ENCODE results near the gene LRRC27.

Gene LRRC27

DNA sequence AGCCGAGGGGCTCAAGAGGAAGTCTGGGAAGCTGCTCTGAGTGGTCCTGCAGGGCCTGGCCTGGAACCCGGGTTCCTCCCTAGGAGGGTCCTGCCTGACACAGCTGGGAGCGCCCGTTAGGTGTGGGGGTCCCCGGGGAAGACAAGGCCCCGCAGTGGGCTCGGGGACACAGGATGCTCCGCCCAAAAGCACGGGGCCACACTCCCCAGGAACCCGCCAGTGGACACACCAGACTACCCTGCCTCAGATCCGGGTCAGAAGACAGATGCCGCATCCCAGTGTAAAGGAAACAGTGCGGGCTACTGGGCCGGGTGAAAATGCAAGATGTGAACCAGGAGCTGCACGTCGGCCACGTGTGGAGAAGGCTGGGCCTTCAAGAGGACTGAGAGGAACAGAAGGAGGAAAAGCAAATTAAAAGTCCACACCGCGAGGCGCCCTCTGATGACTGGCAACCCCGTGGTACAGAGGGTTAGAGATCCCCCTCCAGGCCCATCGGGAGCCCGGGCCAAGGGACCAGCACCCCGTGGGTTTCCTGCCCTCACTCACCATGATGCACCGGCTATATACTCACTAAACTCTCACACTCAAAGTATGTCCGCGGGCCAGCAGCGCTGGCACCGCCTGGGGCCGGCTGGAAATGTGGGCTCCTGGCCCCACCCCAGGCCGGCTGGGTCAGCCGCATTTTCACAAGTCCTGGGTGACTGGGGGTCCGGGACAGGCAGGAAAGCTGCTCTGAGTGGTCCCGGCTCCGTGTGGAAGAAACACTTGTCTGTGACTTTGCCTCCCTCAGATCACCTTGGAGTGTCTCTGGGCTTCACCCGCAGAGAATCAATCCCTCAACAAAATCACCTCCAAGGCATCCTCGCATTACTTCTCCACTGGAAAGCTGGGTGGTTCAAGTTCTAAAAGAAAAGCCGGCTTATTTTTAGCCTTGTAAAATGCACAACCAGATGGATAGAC is 30.3 kb upstream of the LRRC27 start:
- no peak for DNase-seq (ENCODE audit: low spot score)

DNA sequence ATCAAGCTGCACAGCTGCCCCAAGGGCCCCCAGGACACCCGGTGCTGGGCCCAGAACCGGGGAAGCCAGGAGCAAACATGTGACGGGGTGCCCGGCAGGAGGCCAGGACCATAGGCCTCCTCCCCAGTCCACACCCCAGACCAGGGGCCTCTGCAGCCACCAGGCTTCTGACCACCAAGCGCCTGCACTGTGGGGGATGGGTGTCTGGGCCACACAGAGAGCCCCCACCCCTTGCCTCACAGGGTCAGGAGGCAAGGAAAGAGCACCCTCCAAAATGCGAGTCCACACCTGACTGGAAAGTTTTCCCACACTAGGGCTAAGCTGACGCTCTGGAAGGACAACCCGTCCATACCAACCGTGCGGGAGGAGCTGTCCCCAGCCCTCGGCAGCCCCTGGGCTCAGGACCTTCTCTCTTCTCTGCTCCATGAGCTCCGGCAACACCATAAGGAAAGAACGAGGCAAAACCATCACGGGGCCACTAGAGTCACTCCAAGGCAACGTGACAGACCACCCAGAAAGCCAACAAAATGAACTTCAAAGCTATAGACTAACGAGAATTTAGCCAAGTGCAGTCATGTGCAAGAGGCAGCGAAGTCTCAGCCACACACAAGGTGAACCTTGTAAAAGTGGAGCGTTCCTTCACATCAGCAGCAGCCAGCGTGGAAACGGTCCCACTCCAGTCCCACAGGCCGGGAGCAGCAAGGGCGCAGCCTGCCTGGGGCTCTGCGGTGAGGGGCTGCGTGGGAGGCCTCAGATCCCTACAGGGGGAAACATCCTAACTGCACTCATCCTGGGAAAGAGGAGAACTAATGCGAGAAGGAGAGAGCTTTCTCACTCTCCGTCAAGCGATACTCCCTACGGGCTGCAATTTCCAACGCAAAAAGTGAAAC is 29.3 kb upstream of the LRRC27 start:
- no peak for DNase-seq (ENCODE audit: low spot score)

DNA sequence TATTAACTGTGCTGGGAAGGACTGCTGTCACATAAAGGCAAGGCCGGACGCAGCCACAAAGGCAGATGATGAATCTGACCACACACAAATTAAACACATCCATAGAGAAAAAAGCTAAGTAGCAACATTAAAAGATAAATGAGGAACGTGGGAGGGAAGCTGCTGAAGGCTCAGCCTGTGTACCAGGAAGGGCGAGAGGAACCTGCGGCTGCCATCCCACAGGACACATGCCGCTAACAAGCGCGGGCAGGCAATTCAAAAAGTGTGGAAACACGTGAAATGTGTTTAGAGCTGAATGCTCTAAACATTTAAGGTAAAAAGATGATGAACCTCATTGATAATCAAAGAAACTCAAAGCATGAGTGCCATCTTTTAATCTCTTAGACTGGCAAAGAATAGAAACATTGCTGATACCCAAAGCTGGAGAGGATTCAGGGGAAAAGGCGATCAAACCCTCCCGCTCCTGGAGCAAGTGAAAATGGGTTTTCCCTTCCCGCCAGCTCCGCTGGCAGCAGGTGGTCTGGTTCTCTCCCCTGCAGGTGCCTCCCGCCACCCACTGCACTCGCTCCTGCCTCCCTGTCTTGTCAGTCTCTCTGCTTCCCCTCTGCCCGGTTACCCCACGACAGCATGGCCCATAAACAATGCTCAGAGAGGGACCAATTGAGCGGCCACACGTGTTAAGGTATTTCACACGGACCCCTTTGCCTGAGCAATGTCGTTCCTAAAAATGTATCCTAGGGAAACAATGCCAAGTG is 28.5 kb upstream of the LRRC27 start:
- no peak for DNase-seq (ENCODE audit: low spot score)

DNA sequence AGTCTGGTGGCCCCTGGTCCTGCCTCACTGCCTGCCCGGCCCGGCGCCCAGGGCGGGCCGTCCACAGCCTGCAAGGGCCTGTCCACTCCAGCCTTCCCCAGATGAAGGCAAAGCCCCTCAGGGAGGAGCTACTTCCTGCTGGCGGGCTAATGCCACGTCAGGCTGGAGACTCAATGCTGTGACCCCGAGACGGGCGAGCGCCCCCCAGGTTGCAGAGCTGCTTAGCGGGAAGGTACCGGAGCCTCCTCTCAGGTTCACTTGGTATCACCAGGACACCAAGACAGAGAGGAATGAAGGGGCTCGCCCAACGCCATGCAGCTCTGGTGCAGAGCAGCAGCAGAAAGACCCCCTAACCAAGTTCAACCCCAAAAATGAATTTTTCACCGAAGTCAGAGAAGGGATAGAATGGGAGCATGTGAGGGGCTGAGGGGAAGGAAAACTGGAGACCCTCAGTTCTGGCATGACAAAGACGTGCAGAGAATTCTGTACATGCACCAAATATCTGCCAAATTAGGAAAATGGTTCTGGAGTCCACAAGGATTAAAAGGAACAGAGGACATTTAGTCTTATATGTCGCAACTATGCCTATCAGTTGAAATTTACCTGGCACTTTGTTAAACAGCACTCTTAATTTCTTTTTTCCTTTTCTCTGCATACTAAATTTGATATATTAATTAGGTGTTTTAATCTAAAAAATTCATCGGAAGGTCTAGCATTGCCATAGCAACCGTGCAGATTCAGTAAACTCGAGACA is 27.1 kb upstream of the LRRC27 start:
- no peak for DNase-seq (ENCODE audit: low spot score)

DNA sequence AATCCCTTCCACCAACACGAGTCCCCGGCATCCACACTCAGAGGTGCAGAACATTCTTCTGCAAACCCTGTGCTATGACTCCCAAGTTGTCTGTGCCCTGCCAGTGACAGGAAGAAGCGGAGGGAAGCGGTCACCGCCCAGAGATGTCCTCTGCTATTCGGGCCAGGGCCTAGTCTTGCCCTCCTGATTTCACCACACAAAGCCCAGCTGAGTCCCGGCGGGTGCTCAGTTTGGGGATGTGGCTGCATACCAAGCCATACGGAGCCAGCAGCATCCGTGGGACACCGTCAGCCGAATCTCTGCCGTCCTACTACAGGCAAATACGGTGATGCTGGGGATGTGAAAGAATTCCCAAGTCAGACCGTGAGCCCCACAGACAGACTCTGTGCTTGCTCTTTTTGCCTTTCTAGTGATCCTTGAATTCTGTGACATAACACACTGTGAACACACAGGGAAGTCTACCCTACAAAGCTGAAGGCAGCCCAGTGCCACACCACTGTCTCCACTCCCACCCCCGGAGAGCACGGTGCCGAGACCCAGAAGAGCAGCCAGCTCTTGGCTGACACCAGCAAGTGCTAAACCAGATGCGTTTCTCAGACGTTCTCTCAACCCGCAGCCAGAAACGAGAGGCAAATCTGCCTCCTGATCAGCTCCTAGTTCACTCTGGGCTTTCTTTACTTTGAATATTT is 26.2 kb upstream of the LRRC27 start:
- DNase-seq (ENCODE audit: low spot score): no peak

DNA sequence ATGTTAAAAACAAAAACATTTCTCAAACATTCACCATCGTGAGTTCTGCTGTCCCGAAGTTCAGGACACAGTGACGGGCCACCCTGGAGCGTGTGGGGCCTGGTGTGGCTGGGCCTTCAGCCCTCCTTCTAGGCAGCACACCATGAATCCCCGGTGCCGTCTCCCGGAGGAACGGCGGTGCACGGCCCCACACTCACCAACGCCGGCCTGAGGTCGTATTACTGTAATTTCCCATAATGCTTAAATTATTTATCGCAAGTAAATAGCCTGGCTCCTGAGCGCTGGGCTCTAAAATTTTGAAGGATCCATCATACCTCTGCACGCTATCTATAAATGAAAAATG is 25.7 kb upstream of the LRRC27 start:
- DNase-seq (ENCODE audit: low spot score): no peak

DNA sequence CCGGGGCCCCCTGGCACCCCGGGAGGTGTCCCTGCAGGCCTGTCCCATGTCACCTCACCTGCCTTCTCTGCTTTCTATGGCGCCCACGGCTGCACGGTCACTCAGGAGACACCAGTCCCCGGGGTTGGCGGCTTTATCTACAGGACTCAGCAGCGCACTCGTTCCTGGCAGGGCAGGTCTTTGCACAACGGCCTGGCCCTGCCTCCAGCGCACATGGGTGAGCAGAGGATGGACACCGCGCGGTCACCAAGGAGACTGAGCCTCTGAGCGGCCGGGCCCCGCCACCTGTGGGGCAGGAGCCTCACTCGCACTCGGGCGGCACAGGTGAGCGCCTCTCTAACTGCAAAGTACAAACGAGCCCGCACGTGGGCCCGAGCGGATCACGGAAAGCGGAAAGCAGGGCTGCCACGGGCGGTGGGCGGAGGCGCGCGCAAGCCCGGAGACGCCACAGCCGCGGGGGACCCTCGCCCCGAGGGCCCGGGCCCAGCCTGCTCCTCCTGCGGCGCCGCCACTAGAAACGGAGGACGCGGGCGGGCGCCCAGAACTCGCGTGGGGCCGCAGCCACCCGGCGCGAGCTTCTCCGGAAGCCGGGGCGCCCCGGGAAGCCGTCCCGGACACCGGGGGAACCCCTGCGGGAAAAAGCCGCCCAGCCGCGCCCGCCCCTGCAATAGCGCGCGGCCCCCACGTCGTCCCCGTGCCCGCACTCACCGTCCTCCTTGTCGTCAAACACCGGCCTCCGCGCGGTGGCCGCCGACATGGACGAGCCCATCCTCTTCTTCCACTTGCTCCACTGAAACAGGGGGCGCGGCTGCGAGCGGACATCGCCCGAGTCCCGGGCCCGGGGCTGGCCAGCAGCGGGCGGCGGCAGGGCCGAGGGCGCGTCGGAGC is 24.9 kb upstream of the LRRC27 start:
- DNase-seq (ENCODE audit: low spot score): no peak

DNA sequence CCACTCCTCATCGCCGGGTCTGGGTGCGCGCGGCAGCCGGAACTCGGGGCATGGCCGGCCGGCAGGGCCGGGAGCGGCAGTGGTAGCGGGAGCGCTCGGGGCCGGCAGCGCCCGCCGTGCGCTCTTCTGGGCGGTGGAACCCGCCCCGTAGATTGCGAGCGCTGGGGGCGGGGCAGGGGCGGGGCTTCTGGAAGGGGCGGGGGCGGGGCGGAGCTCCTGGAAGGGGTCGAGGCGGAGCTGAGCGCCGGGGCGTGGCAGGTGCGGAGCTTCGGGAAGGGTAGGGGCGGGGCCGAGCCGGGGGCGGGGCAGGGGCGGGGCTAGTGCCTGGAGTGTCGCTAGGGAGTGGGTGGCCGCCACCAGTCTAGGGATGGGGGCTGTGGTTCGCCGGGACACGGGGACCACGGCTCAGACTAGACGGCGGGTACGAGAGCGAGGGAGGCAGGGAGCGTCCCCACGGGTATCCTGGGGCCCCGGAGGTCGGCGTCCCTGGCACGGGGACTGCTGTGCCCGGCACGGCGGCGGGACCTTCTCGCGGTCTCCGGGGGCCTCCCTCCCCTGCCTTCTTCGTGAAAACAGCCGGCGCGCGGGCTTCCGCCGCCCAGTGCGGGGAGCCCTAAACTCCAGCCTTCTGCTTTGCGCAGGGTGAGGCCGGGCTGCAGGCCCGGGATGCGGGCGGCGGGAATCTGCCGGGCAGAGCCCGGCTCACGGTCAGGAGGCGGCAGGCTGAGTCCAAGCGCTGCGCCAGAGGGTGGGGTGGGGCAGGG is 24.0 kb upstream of the LRRC27 start, which contains the start of gene STK32C:
TSS of gene STK32C (minus strand) at position 128 of the 764 bp plus-strand sequence. CDS start at position 11, 117 bp downstream.
- DNase-seq (ENCODE audit: low spot score): peak; percentile 84

DNA sequence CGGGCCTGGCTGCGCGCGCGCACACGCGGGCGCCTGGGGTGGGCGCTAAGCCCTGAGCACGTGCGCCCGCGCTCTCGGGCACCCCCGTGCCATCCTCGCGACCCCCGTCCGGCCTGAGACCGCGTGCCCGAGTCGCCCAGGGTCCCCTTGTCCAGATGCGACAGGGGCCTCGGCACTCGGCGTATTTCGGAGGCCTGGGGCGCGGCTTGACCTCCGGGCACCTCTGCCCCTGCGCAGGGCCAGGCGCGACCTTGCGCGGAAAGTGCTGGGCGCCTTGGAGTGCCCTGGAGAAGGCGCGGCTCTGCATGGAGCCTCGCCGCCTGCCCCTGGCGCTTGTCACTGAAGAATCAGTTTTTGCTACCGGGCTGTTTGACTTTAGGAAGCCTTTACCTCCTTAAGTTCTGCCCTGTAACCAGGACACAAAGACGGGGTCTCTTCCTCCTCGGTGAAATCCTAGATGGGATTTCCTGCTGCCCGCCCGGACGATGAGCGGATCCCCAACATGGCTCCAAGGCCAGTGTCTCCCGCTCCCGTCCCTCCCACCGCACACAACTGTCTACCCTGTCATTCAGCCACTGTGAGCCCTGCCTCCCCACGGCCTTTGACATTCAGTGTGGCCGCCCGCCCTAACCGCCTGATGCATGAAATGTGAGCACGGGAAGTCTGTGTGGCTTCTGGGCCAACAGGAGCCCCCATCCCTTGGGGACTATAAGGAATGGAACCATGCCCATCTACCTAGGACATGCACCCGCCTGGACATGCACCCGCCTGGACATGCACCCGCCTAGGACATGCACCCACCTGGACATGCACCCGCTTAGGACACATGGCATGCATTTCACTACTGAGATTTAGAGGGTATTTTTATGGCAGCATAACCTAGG is 23.2 kb upstream of the LRRC27 start:
- no peak for DNase-seq (ENCODE audit: low spot score)

DNA sequence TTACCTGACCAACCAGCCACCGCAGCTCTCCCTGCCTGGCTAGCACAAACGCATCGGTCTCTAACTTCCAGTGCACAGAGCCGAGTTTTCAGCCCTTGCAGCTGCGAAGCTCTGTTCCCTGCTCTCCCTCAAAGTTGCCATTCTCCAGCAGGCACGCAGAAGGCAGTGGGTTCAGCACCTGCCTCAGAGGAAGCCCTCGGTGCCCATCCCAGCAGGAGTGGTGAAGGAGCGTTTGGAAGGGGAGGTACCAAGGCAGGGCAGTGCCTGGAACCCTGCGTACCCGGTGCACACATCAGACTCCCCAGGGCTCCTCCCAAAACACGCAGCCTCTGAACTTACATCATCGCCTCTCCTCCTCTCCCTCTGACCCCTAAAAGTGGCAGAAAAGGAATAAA is 22.5 kb upstream of the LRRC27 start:
- no peak for DNase-seq (ENCODE audit: low spot score)

DNA sequence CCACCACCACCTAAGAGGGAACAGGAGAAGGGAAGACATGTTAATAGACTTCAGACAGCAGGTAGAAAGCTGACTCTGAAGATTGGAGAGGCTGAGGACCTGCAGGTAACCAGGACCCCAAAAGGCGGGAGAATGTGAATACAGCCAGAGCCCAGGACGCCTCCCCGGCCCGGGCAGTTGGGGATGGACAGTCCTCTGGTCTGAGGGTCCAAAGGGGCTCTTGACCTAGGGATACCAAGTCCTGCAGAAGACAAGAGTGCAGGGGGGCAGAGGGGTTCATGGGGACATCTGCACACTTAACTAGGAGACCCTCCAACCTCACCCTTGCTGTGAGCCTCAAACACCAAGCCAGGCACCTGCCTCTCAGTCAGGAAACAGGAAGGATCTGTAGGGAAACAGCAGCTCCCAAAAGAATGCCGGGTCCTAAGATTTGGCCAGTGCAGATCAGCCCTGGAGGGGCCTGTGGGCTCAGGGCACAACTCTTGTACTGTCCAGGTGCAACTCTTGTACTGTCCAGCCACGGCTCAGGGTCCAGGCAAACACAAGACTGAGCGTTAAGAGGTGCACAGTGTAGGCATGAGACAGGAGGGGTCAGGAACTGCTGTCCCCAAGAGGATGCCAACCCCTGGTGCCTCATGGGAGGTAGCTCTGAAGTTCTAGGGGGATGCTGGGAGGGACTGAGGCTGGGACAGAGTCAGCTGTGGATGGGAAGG is 22.0 kb upstream of the LRRC27 start:
- DNase-seq (ENCODE audit: low spot score): no peak

DNA sequence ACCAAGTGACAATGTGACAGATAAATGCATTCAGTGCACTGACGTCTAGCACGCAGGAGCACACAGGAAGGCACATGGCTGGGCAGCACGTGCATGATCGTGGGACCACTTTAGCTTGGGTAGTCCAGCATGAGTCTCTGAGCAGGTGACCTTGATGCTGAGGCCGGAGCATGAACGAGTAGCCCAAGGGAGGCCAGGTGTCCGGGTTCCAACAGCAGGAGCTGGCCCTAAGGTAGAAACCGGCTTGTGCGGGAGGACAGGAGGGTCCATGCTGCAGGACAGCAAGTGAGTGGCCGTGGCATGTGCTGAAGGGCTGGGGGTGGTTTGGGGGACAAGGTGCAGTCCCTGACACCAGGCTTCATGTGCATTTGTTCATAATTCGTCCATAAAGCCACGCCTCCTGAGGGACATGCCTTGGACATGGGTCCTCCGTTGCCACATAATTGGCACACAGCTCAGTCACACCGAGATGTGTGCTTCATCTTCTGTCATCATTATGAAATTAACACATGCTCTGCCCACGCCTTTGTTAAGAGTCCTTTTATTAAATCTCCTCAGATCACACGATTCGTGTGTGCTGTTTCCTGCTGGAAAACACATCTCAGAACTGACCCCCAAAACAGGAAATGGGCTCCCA is 21.2 kb upstream of the LRRC27 start:
- DNase-seq (ENCODE audit: low spot score): no peak

DNA sequence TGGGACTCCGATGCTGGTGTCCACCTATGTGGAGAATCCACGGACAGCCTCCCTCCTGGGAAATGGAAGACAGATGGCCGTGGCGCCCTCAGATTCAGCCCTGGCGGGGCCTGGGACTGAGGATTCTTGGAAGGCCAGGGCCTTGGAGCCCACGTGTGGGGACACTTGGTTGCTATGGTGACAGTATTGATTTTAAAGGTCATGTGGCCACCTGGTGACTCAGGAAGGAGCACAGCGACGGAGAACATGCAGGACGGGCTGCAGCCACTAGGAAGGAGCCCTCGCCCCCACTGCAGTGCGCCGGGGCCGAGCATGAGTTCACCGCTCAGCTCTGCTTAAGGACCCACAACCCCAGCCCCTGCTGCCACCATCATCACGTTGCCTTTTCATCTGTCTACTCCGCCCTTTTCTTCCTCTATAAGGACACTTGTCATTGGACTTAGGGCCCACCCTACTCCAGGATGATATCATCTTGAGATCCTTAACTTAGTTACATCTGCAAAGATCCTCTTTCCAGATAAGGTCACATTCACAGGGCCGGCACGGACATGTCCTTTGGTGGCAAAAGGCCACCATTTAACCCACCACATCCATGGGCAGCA is 20.6 kb upstream of the LRRC27 start:
- no peak for DNase-seq (ENCODE audit: low spot score)

DNA sequence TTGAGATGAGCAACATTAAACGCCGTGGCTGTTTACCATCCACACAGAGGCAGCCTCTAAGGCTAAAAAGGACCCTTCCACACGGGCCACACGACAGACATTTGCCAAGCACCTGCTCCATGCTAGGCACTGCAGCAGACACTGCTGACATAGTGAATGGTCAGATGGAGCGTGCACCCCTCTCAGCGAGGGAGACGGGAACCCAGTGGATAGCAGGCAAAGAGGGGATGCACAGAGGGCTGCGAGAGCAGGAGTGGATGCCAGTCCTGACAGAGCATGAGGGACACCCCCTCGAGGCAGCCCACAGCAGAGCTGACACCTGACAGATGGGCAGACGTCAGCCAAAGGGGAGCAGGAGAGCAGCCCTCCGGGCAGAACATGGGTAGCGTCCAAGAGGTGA is 18.7 kb upstream of the LRRC27 start:
- DNase-seq (ENCODE audit: low spot score): no peak

DNA sequence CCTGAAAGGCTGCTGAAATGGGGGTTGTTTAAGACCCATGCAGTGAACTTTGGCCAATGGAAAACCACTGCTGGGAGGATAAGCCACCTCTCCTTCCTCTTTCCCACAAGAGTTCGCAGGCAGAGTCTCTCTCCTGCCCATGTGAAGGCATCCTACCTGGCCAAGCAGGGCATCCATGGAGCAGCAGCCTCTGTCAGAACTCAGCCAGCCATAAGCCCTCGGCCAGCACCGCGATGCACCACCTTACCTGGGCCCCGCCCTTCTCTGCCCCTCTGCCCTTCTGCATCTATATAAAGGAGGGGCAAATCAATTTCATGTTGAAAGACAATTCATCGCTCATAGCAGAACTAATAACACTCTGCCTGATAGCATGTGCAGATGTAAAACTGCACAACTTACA is 18.1 kb upstream of the LRRC27 start:
- no peak for DNase-seq (ENCODE audit: low spot score)

DNA sequence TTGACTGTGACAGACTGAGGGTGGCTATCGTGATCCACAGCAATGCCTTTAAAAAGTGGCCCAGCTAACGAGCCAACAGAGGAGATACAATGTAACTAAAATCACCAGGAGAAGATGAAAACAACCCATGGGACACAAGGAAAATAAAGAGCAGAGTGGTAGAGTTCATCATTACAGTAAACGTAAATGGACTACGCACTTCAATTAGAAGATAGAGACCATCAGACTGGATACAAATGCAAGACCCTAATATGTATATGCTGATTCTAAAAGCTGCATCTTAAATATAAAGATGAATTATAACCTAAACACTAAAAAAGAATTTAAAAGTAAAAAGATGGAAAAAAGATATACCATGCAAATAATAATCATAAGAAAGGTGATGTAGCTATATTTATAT is 17.7 kb upstream of the LRRC27 start:
- no peak for DNase-seq (ENCODE audit: low spot score)

Data from pons (tissue), 1 donor.